SK-N-DZ (cell line): ENCODE measurements around the gene PRUNE2.
A peak's percentile ranks its signal among the peaks of the same experiment; 100 is the strongest.

Experiments used
- DNase-seq: peaks from one replicate; pipeline ENCODE4 v3.0.0-alpha.2; 2015; ENCODE audit warnings: low spot score
- small RNA-seq, 2 experiments: library from RNA; depleted of rRNA; stranded (forward); fragments of <200 nt; gene quantifications; one replicate each; pipeline ENCODE3, GENCODE V24; 2014

The PRUNE2 gene

DNA sequence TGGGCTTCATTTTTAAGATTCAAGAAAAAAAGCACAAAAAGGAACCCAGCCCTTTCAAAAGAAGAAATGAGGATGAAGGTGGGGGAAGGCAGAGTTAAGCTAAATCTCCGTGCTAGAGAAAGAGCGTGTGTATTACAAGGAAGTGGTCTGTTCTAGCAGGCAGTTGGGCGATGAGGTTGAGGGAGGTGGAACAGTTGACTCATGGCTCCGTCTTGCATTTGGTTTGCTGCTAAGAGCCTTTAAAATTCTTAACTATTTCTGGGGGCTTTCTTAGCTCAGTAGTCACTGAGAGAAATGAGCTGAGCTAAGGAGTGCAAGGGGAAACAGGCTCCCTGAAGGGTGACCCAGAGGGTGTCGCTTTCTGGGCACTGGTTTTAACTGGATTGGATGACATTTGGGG is 329.6 kb downstream of the PRUNE2 start:
- DNase-seq = no peak

DNA sequence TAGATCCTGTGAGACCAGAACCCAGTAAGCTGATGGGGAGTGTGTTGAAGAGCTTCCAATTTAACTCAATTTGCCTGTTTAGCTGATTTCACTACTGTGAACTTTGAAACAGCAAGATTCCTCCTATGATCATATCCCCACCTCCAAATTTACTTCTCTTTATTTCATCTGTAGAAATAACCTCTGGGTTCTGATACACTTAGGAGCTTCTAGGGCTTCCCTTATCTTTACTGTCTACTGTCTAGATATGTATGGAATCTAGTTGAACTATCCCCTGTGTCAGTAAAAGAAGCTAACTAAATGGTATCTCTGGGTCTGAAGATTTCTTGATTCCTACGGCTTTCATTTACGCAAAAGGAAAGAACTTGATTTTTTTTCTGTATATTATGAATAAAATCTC is 330.2 kb downstream of the PRUNE2 start:
- DNase-seq = no peak

DNA sequence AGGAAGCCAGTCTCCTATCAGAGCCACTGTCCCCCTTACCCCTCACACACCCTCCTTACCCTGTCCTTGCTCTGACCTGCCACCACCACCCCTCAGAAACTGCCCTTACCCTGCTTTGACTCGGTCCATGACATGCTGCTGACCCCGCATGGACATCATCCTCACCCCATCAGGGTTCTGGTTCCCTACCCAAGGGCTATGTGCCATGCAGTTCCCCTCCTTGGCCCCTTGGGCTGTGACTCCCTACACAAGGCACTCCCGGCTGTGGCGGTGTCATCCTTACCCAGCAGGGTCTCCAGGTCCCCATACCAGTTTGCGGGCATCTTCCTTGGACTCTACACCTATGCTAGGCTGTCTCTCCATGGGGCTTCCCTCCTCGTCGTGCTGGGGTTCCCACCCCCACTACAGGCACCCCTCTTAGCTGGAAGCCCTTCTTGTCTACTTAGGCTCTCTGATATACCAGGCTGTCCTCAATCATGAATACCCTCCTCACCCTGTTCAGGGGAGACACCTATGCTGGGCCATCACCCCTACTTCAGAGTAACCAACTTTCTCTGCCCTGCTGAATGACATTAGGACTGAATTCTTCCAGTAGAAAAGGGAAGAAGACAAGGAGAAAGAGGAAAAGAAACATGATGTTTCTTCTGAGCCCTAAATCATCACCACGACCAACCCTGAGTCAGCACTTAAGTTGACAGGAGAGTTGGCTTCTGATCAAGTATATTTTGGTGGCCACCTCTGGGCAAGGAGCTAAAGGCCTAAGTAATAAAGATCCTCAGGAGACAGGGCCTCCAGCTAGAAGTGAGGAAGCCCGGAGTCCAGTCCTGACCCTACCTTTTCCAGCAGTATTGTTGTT is 331.8 kb downstream of the PRUNE2 start:
- no peak for DNase-seq

DNA sequence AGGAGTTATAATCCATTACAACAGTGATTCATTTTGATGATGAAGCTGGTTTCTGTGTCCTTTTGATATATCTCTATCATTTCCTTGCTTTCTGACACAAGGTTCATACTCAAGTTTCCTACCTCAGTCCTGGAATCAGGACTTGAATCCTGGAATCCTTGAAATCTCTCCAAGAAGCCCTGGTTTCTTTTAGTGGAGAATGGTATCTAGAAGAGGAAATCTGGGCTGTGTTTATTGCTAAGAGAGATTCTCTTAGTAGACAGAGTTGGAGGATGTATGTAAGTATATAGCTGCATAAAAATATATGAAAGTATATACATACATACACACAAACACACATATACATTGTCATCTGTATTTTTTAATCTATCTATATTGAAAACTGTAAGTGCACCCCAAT is 332.5 kb downstream of the PRUNE2 start:
- DNase-seq = no peak

DNA sequence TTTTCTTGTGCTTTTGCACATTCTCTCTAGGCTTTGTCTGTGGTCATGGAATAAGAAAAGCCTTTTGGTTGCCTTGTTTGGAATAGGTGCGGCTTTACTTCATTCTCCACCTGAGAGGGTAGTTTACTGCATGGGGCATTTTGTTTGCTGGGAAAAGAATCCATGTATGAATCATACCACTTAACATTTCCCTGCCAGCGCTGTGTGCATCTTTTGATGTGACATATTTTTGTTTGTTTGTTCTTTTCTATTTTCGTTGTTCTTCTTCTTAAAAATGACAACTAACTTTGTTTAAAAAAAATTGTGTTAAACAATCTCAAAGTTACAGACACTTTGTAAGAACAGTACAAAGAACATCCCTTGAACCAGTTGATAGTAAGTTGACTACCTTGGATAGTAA is 333.8 kb downstream of the PRUNE2 start:
- no peak for DNase-seq

DNA sequence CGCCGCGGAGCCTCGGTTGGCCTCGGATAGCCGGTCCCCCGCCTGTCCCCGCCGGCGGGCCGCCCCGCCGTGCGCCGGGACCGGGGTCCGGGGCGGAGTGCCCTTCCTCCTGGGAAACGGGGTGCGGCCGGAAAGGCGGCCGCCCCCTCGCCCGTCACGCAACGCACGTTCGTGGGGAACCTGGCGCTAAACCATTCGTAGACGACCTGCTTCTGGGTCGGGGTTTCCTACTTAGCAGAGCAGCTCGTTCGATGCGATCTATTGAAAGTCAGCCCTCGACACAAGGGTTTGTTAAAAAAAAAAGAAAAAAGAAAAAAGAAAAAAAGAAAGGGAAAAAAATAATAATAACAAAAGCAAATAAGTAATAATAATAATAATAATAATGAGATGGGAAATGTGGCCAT is 334.2 kb downstream of the PRUNE2 start:
- no peak for DNase-seq

DNA sequence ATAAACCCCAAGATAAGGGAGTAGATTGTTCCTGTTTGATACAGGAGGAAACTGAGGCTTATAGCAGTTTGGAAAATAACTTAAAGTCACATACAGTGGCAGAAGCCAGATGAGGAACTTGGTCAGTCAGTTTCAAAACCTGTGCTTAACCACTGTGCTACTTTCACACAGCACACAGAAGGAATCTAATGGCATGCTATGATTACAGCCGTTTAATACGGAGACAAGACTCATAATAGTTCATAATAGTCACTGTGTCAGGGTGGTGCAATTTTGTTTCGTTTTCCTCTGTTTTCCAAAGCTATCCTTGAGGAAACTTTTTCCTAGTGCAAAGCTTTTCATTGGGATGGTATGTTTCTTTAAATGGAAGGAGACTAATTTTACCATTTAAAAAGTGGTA is 334.6 kb downstream of the PRUNE2 start:
- DNase-seq = no peak

DNA sequence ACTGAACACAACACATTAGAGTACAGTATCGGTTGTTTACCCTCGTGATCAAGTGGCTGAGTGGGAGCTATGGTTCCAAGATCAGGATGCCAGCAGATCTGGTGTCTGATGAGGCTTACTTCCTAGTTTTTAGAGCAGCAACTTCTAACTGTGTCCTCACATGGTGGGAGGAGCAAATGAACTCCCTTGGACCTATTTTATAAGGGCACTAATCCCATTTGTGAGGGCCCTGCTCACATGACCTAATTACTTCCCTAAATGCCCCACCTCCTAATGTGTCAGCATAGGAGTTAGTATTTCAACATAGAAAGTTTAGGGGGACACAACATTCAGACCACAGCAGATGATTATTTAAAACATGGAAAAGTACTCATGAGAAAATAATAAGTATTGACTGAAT is 335.1 kb downstream of the PRUNE2 start:
- no peak for DNase-seq

DNA sequence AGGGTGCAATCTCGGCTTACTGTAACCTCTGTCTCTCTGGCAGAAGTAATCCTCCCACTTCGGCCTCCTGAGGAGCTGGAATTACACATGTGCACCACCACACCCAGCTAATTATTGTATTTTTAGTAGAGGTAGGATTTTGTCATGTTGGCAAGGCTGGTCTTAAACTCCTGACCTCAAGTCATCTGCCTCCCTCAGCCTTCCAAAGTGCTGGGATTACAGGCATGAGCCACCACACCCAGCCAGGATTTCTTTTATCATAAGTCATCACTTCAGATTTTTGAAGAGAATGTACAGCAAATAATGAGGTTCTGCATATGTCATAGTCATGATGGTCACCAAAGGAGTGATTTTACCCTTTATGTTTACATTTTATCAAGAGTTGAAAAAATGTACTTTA is 338.8 kb downstream of the PRUNE2 start:
- no peak for DNase-seq

DNA sequence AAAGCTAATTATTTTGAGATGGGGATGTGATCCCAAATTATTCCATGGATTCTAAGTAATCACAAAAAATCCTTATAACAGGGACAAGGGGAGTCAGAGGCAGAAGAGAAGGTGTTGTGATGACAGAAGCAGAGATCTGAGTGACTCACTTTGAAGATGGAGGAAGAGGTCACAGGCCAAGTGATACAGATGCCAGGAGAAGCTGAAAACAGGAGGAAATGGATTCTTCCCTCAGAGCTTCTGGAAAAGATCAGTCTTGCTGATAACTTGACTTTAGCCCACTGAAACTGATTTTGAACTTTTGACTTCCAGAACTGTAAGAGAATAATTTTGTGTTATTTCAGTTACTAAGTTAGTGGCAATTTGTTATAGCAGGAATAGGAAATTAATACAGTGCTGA is 341.6 kb downstream of the PRUNE2 start:
- DNase-seq = peak; percentile 17

DNA sequence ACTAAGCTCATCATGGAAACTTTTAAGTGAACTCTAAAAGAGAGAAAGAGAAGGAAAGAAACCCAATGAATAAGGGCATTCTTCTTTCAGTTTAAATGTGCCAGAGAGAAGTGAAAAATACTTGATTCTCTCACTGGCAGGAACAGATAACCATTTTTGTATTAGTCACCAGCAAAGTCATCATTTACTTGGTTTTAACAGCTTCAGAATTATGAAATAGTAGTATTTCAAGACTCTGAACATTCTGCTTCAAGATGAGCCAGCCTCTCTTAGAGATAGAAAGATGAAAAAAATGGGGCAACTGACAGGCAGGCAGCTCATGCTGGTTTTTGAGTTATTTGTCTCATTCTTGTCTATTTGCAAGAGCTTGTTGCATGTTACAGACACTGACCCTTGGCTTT is 343.4 kb downstream of the PRUNE2 start:
- no peak for DNase-seq

DNA sequence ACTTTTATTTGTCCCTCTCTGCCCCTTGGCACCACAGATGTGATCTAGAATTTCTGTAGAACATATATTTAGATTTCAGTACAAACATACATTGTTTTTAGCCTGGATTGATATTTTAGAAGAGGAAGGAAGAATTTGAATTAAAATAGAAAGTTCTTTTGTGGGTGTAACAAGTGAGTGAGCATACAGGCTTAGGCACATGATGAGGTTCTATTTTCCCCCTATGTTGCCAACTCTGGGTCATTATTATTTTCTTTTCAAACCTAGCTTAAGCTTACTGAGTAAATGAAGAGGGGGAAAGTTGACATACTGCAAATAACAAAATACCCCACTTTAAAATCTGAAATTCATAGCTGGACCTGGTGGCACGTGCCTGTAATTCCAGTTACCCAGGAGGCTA is 344.0 kb downstream of the PRUNE2 start:
- no peak for DNase-seq

Small RNA genes lying within 50 kb of the gene (small RNA-seq; reads per million reads assigned to genes)
- 0 reads per million in 2 experiments for gene AL359314.1
